ENCODE results near the gene MEIKIN. TPM values are rescaled to one million over a fixed set of nuclear protein-coding genes. Genes with fewer than 3 reads are reported as not detected.

Gene MEIKIN
- total RNA-seq, 2 experiments from 2014 or later, result not detected

GRCh38 chr5:131966551-131966950, 21.1 kb upstream of the MEIKIN start:
- H3K4me3 ChIP-seq (ENCODE audit: low read depth, low read length, poor library complexity, severe bottlenecking), result no peak overlapping the region
- TF ChIP-seq CTCF (conservative IDR thresholded peaks at IDR 0.05; ENCODE audit: low read length), result no peak
- H3K79me2 ChIP-seq (ENCODE audit: insufficient read depth, low read depth, low read length), result no peaks in the 10 kb centered on the region
- H3K4me1 ChIP-seq (ENCODE audit: insufficient read depth, low read length, poor library complexity, severe bottlenecking), result no peaks in the 10 kb centered on the region
- H3K36me3 ChIP-seq (ENCODE audit: insufficient read depth, low read length), result no peaks in the 10 kb centered on the region
- H2AFZ ChIP-seq (ENCODE audit: low read length), result no peak overlapping the region
- BruUV-seq (replicated peaks), result no TSS peak
- DNase-seq (ENCODE audit: low spot score), result no peak
- no peak overlapping the region for H3K27ac ChIP-seq (ENCODE audit: low read depth, low read length, poor library complexity, severe bottlenecking)
- H4K20me1 ChIP-seq (ENCODE audit: insufficient read depth, low read length), result no peaks in the 10 kb centered on the region
- POLR2A ChIA-PET, result no interaction called here
- intact Hi-C loops (cut with micrococcal nuclease; ENCODE audit: unreplicated experiment), result no loop called here
- H3K9me2 ChIP-seq (ENCODE audit: insufficient read depth, low read length), result no peaks in the 10 kb centered on the region
- no peaks in the 10 kb centered on the region for H3K9me3 ChIP-seq (ENCODE audit: low read length)
- CTCF ChIA-PET (ENCODE audit: unreplicated experiment), result no interaction called here
- H3K4me2 ChIP-seq (ENCODE audit: low read length), result no peak overlapping the region

GRCh38 chr5:131965826-131966415, 20.5 kb upstream of the MEIKIN start:
- H3K9me3 ChIP-seq (ENCODE audit: low read length), result no peaks in the 10 kb centered on the region
- intact Hi-C loops (cut with micrococcal nuclease; ENCODE audit: unreplicated experiment), result no loop called here
- H2AFZ ChIP-seq (ENCODE audit: low read length), result no peak overlapping the region
- DNase-seq (ENCODE audit: low spot score), result no peak
- ChIA-PET CTCF (ENCODE audit: unreplicated experiment) (interaction anchor here (0.6 kb wide), 1 partner anchor 280 kb away, joined by 3 read pairs; no protein-coding TSS in a partner anchor), POLR2A (no interaction called here)
- no TSS peak for BruUV-seq (replicated peaks)
- no peak for TF ChIP-seq CTCF (conservative IDR thresholded peaks at IDR 0.05; ENCODE audit: low read length)
- no peak for TF ChIP-seq EZH2phosphoT487 (IDR thresholded peaks at IDR 0.05; ENCODE audit: borderline replicate concordance, low read depth, low read length)
- H3K4me3 ChIP-seq (ENCODE audit: low read depth, low read length, poor library complexity, severe bottlenecking), result no peak overlapping the region
- H3K36me3 ChIP-seq (ENCODE audit: insufficient read depth, low read length), result no peaks in the 10 kb centered on the region
- H3K4me1 ChIP-seq (ENCODE audit: insufficient read depth, low read length, poor library complexity, severe bottlenecking), result no peaks in the 10 kb centered on the region
- H3K9me2 ChIP-seq (ENCODE audit: insufficient read depth, low read length), result no peaks in the 10 kb centered on the region
- H3K27ac ChIP-seq (ENCODE audit: low read depth, low read length, poor library complexity, severe bottlenecking), result no peak overlapping the region
- H3K79me2 ChIP-seq (ENCODE audit: insufficient read depth, low read depth, low read length), result no peaks in the 10 kb centered on the region
- no peak overlapping the region for H3K4me2 ChIP-seq (ENCODE audit: low read length)
- no peaks in the 10 kb centered on the region for H4K20me1 ChIP-seq (ENCODE audit: insufficient read depth, low read length)

- no peak overlapping the region for H3K4me2 ChIP-seq (ENCODE audit: low read length)
- intact Hi-C loops (cut with micrococcal nuclease; ENCODE audit: unreplicated experiment), result no loop called here
- no peaks in the 10 kb centered on the region for H3K4me1 ChIP-seq (ENCODE audit: insufficient read depth, low read length, poor library complexity, severe bottlenecking)
- no peaks in the 10 kb centered on the region for H4K20me1 ChIP-seq (ENCODE audit: insufficient read depth, low read length)
- no TSS peak for BruUV-seq (replicated peaks)
- CTCF ChIA-PET (ENCODE audit: unreplicated experiment), result no interaction called here
- H3K27ac ChIP-seq (ENCODE audit: low read depth, low read length, poor library complexity, severe bottlenecking), result no peak overlapping the region
- no peaks in the 10 kb centered on the region for H3K9me3 ChIP-seq (ENCODE audit: low read length)
- H2AFZ ChIP-seq (ENCODE audit: low read length), result no peak overlapping the region
- H3K4me3 ChIP-seq (ENCODE audit: low read depth, low read length, poor library complexity, severe bottlenecking), result no peak overlapping the region
- H3K79me2 ChIP-seq (ENCODE audit: insufficient read depth, low read depth, low read length), result no peaks in the 10 kb centered on the region
- POLR2A ChIA-PET, result no interaction called here
- DNase-seq (ENCODE audit: low spot score), result no peak
- no peaks in the 10 kb centered on the region for H3K36me3 ChIP-seq (ENCODE audit: insufficient read depth, low read length)
- no peaks in the 10 kb centered on the region for H3K9me2 ChIP-seq (ENCODE audit: insufficient read depth, low read length)
- no peak for TF ChIP-seq CTCF (conservative IDR thresholded peaks at IDR 0.05; ENCODE audit: low read length)
- no peak for TF ChIP-seq EZH2phosphoT487 (IDR thresholded peaks at IDR 0.05; ENCODE audit: borderline replicate concordance, low read depth, low read length)
Measured at GRCh38 chr5:131959906-131960305, 14.4 kb upstream of the MEIKIN start.

Measured in OCI-LY7 (cell line).